Measurements from ENCODE around the gene SLIT1.

Gene SLIT1

GRCh38 chr10:97169911-97170693 lies 15.7 kb downstream of the SLIT1 start:
- DNase-seq (ENCODE audit: low spot score): no peak

DNA sequence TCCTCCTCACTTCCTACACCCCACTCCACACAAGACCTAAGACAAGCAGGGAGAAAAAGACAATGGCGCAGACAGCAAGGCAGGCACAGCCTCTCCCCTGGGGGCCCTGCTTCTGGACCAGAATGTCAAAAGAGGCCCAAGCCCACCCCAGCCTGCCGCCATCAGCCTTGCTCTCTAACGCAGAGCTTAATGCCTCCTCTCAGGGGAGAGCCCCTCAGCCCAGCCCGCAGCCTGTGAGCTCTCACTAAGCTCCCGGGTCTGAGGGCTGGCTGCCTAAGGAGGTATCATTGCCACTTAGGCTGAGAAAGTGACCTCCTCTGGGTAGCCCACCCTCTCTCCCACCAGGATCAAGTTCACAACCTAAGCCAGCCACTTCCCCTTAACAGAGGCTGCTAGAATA lies 16.7 kb downstream of the SLIT1 start:
- DNase-seq (ENCODE audit: low spot score): no peak

DNA sequence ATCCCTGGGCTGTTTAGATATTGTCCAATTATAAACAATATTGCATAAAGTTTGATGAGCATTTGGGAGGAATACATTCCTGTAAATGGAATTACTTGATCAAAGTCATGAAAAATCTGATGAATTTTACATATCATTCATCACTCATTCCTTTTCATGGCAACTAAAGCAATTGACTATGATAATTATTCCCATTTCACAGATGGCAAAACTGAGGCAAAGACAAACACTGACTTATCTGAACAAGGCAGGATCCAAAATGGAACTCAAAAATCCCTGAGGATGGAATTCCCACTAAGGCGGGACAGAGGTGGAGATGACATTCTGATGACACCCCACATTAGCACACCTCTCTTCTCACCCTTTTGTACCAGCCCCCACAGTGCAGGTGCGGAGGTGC lies 17.1 kb downstream of the SLIT1 start:
- no peak for DNase-seq (ENCODE audit: low spot score)

DNA sequence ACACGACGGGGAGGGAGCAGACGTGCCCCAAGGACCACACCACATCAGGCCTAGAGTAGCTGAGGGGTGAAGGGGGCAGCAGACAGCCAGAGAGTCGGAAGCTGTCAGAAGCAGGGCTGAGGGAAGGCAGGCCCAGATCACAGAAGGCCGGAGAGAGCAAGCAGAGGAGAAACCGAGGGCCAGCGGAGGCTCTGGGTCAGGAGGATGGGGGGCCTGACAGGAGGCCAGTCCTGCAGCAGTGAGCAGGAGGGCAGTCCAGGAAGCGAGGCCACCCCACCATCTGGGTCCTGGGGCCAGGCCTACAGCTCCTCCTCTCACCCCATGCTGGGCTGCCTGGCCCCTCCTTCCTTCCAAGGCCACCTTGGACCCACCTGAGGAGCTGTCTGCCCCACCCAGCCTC lies 20.3 kb downstream of the SLIT1 start:
- DNase-seq (ENCODE audit: low spot score): no peak

- no peak for DNase-seq (ENCODE audit: low spot score)
These were observed 21.8 kb downstream of the SLIT1 start for GRCh38 chr10:97163781-97164501.

- DNase-seq (ENCODE audit: low spot score): no peak
These were observed 22.6 kb downstream of the SLIT1 start for GRCh38 chr10:97163181-97163580.

- no peak for DNase-seq (ENCODE audit: low spot score)
These were observed 26.0 kb downstream of the SLIT1 start for GRCh38 chr10:97159646-97160305.

DNA sequence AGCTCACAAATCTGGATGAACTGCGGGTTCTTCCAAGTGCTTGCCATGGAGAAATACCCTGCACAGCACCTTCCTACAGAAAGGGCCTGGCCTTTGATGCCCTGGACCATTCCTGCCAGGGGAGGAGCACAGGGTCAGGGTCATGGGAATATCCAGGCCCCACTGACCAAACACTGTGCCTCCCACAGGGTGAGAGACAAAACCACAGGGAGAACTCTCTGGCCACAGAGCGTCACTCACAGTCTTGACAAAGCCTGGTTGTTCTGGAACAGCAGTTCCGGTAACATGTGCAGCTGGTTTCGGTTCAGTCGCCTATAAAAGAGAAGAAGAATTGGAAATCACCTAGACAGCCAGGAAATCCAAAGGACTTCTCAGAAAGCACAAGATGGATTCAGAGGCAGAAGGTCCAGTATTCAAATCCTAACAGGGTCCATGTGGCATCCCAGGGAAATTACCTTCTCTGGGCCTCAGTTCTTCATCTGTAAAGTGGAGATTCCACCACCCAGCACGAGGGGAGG lies 28.1 kb downstream of the SLIT1 start:
- no peak for DNase-seq (ENCODE audit: low spot score)

- DNase-seq (ENCODE audit: low spot score): no peak
These were observed 31.0 kb downstream of the SLIT1 start for GRCh38 chr10:97154781-97155180.

- DNase-seq (ENCODE audit: low spot score): no peak
These were observed 31.6 kb downstream of the SLIT1 start for GRCh38 chr10:97154162-97154561.

DNA sequence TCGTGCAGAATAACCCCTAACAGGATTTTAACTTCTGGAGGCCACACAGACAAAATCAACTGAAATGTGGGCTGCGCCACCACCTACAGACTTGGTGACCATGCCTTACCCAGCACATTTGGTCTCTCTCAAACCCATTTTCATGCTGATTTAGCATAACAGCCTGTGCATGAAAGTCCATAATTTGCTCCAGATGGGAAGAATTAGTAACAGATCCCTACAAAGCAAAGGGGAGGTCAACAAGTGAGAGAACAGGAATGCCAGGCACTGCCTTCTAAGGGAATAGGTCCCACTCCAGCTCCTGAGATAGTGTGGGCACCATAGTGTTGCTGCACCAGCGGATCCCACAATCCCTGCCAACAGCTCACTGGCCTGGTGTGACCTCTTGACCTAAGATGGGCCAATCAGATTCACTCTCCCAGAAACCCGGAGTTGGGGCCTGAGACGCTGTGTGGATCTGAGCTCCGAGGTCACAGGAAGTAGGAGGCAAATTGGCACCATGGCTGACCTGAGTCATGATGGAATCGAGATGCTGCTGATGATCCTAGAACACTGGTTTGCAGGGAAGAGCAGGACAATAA lies 32.4 kb downstream of the SLIT1 start:
- DNase-seq (ENCODE audit: low spot score): no peak

DNA sequence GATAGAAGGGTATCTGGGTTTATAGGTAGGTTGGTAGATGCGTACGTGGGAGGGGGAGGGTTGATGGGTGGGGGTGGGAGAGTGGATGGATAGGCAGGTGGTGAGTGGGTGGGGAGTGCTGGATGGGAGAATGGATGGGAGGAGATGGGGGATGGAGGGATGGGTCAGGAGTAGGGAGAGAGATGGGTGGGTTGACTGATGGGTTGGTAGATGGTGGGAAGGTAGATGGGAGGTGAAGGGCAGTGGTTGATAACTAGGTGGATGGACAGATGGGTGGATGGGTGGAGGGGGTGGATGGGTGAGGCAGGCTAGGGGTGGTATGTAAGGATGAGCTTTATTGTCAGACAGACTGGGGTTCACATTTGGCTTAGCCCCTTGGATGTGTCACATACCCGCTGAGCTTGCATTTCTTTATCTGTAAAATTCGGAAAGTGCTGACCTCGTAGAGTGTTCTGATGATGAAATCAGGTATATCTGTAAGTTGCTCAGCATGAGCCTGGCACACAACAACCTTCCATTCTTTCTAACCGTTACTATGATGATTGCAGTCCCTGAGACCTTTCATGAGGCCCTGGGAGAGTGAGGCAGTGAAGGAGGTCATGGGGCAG lies 34.3 kb downstream of the SLIT1 start:
- no peak for DNase-seq (ENCODE audit: low spot score)

DNA sequence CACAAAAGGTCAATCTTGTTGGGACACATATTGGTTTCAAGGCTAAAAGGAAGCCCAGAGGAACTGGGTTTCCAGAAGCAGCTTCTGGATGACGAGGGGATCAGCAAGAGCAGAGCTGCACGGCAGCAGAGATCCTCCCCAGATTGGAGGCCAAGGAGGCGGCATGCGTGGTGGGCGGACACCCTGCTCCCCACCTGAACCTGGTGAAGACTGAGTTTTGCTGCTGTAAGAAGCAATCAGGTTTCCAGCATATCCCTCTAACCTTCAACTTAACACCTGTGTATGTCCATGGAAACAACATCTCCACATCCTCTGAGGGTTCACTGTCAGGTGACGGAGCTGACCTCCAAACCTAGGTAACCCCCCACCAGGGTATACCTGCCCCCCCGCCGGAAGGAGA lies 35.1 kb downstream of the SLIT1 start:
- DNase-seq (ENCODE audit: low spot score): no peak

DNA sequence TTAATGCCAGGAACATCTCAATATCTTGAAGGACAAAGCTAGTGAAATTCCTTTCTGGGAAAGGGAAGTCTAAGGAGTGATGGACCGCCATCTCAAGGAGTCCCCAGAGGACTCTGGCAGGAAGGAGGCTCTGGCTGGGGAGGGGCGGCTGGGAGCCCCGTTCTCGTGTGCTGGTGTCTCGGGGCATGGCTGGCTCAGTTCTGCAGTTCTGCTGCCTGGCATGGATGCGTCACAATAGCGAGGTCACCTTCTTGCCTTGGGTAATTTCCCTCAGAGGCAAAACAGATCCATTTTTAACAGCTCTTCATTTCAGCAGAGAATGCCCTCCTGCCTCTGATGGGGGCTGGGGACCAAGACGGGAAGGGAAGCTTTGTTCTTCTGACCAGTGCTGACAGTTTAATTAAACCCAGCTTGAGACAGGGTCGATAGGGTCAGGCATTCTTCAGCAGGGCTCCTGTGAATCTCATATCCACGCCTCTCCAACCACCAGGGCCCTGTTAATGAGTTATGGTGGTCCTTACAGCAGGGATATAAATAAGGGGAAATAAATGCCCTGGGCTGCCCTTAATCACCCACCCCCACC lies 35.7 kb downstream of the SLIT1 start:
- no peak for DNase-seq (ENCODE audit: low spot score)

- no peak for DNase-seq (ENCODE audit: low spot score)
These were observed 36.7 kb downstream of the SLIT1 start for GRCh38 chr10:97149079-97149531.

DNA sequence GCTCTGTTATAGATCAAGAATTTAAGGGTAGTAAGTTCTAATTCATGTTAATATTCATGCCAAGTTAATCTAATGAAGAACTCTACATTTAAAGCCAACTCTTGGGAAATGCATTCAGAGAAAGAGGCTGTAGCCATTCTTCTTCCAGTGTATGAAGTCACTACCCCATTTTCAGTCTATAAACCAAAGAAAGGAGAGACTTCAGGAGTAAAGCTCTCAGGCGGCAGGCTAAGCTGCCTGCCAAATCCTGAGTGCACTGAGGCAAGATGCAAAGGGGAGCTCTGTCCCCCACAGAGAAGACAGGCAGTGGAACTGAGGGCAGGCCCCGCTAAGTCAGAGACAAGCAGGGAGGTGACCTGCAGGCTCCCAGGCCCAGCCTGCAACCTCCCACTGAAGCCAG lies 41.5 kb downstream of the SLIT1 start:
- DNase-seq (ENCODE audit: low spot score): no peak

DNA sequence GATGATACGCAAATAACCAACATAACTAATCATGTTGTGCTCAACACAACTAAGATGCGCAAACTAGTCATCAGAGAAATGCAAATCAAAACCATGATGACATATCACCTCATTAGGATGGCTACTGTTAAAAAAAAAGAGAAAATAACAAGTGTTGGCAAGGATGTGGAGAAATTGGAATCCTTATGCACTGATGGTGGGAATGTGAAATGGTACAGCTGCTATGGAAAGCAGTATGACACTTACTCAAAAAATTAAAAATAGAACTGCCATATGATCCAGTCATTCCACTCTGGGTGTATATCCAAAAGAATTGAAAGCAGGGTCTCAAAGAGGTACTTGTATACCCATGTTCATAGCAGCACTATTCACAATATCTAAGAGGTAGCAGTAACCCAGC lies 42.9 kb downstream of the SLIT1 start:
- DNase-seq (ENCODE audit: low spot score): no peak

DNA sequence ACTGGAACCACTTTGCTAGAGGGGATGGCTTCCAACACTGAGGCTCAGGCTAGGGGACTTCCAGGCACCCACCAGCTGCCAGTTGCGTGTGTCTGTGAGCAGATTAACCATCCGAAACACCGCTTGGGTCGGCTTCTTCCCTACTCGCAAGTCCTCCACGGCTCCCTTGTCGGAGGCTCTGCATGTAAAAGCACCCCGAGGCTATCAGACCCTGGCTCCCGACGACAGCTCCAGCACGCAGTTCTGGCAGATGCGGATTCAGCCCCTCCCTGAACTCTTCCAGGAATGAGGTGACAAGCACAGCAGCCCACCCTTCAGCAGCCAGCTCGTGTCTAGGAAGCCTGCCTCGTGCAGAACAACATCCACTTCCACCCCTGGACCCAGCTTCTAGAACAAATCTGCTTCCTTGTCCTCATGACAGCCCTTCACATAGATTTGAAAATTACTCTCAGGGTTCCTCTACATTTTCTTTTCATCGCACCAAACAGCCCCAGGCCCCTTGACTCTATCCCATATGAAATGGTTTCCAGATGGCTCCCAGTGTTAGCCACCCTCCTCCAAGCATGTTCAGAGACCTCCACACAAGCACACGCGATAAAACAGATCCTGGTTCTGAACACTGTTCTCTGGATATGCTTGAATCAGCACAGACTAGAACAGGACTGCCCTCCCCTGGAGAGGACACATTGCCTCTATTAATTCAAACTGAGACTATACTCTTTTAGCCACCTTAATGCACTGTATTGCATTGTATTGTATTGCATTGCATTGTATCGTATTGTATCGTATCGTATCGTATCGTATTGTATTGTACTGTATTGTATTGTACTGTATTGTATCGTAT lies 44.6 kb downstream of the SLIT1 start:
- DNase-seq (ENCODE audit: low spot score): no peak

- DNase-seq (ENCODE audit: low spot score): no peak
These were observed 45.5 kb downstream of the SLIT1 start for GRCh38 chr10:97140049-97140846.

DNA sequence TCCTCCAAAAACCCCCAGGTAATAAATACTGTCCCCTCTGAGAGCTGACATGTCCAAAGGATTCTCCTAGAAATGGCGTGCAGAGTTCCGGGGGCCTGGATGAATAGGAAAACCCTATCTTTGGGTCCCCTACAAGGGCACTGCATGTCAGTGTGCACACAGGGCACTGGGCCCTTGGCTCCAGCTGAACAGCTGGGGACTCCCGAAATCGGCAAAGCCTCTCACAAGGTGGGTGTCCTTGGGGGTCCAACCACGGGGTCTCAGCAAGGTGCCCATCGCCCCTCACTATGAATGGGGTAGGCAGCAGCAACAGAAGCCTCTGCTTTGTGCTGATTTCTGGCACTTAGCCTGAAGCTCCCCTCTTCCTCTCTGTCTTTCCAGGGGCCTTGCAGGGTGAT lies 46.1 kb downstream of the SLIT1 start:
- DNase-seq (ENCODE audit: low spot score): no peak
